WTC11 (cell line): ENCODE data around the gene SLC13A3.

Source experiments
- TF ChIP-seq, protein P1 (sequence below): sonication (generic); formaldehyde crosslinking; IDR thresholded peaks from 2 replicates; pipeline ENCODE4 v1.8.1; 2023; ENCODE audit warnings: mild to moderate bottlenecking, missing genetic modification reagents
- TF ChIP-seq, protein P2 (sequence below): fragments of 200-600 bp; IDR thresholded peaks from 2 replicates; pipeline ENCODE4 v1.8.0; 2022; ENCODE audit warnings: antibody characterized with exemption
- TF ChIP-seq, protein P3 (sequence below): sonication (generic); formaldehyde crosslinking; conservative IDR thresholded peaks from 2 replicates; pipeline ENCODE4 v1.8.1; 2022; ENCODE audit warnings: mild to moderate bottlenecking, missing genetic modification reagents

- TF ChIP-seq, protein P1, sequence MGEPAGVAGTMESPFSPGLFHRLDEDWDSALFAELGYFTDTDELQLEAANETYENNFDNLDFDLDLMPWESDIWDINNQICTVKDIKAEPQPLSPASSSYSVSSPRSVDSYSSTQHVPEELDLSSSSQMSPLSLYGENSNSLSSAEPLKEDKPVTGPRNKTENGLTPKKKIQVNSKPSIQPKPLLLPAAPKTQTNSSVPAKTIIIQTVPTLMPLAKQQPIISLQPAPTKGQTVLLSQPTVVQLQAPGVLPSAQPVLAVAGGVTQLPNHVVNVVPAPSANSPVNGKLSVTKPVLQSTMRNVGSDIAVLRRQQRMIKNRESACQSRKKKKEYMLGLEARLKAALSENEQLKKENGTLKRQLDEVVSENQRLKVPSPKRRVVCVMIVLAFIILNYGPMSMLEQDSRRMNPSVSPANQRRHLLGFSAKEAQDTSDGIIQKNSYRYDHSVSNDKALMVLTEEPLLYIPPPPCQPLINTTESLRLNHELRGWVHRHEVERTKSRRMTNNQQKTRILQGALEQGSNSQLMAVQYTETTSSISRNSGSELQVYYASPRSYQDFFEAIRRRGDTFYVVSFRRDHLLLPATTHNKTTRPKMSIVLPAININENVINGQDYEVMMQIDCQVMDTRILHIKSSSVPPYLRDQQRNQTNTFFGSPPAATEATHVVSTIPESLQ (CRISPR knock-in tag), result no peak
- TF ChIP-seq, protein P2, sequence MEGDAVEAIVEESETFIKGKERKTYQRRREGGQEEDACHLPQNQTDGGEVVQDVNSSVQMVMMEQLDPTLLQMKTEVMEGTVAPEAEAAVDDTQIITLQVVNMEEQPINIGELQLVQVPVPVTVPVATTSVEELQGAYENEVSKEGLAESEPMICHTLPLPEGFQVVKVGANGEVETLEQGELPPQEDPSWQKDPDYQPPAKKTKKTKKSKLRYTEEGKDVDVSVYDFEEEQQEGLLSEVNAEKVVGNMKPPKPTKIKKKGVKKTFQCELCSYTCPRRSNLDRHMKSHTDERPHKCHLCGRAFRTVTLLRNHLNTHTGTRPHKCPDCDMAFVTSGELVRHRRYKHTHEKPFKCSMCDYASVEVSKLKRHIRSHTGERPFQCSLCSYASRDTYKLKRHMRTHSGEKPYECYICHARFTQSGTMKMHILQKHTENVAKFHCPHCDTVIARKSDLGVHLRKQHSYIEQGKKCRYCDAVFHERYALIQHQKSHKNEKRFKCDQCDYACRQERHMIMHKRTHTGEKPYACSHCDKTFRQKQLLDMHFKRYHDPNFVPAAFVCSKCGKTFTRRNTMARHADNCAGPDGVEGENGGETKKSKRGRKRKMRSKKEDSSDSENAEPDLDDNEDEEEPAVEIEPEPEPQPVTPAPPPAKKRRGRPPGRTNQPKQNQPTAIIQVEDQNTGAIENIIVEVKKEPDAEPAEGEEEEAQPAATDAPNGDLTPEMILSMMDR, result no peak
- TF ChIP-seq, protein P3, sequence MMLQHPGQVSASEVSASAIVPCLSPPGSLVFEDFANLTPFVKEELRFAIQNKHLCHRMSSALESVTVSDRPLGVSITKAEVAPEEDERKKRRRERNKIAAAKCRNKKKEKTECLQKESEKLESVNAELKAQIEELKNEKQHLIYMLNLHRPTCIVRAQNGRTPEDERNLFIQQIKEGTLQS (CRISPR knock-in tag), result no peak
Observed at GRCh38 chr20:46689754-46690085, 38.5 kb upstream of the SLC13A3 start.
